ENCODE measurements around the gene NBEA.

NBEA gene

DNA sequence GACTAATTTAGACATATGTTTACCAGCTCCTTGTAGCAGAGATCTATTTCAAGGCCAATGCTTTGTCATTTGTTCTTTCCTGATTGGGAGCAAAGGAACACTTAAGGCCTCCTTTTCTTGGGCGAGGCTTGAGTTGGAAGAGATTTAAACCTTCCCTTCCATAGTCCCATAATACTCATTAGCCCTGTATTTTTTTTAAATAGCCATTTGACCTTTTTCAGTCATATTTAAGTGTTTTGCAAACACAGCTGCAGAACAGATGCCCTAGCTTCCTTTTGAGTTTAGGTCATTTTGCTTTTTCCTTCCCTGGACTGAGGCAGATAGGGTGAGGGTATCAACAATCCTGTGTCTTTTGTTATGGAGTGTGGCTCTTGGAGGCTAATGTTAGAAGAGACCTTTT lies 198.3 kb downstream of the NBEA start:
- no peak for TF ChIP-seq ZBTB7A (IDR thresholded peaks at IDR 0.05; ENCODE audit: low read depth)
- TF ChIP-seq FOXM1 (IDR thresholded peaks at IDR 0.05; ENCODE audit: borderline replicate concordance, low read depth), result no peak
- TF ChIP-seq NFIC (IDR thresholded peaks at IDR 0.05), result no peak
- no peak for TF ChIP-seq TEAD4 (IDR thresholded peaks at IDR 0.05)

DNA sequence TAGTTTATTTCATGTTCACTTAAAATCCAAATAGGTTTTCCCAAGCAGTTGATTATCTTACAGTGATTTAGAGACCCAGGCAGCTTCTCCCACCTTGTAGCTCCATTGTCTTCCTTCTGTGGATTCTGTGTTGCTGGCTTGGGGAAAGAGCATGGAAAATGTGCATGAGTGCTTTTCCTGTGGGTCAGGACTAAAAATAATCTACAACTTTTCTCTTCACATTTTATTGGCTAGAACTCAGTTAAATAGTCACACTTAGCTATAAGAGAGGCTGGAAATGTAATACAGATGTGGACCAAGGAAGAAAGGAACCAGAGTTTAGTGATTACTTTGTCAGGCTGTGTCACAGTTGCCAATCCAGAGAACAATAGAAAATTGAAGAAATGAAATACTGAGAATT lies 198.8 kb downstream of the NBEA start:
- TF ChIP-seq, protein P1, sequence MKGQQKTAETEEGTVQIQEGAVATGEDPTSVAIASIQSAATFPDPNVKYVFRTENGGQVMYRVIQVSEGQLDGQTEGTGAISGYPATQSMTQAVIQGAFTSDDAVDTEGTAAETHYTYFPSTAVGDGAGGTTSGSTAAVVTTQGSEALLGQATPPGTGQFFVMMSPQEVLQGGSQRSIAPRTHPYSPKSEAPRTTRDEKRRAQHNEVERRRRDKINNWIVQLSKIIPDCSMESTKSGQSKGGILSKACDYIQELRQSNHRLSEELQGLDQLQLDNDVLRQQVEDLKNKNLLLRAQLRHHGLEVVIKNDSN (IDR thresholded peaks at IDR 0.05), result no peak
- no peak for TF ChIP-seq EGR1 (IDR thresholded peaks at IDR 0.05)
- TF ChIP-seq NFIC (IDR thresholded peaks at IDR 0.05), result no peak
- no peak for TF ChIP-seq EP300 (IDR thresholded peaks at IDR 0.05; ENCODE audit: borderline replicate concordance)
- no peak for TF ChIP-seq CEBPB (IDR thresholded peaks at IDR 0.05)
- TF ChIP-seq RAD21 (IDR thresholded peaks at IDR 0.05; ENCODE audit: low read depth), result no peak
- no peak for TF ChIP-seq YY1 (IDR thresholded peaks at IDR 0.05; ENCODE audit: low read depth)
- TF ChIP-seq, protein P2, sequence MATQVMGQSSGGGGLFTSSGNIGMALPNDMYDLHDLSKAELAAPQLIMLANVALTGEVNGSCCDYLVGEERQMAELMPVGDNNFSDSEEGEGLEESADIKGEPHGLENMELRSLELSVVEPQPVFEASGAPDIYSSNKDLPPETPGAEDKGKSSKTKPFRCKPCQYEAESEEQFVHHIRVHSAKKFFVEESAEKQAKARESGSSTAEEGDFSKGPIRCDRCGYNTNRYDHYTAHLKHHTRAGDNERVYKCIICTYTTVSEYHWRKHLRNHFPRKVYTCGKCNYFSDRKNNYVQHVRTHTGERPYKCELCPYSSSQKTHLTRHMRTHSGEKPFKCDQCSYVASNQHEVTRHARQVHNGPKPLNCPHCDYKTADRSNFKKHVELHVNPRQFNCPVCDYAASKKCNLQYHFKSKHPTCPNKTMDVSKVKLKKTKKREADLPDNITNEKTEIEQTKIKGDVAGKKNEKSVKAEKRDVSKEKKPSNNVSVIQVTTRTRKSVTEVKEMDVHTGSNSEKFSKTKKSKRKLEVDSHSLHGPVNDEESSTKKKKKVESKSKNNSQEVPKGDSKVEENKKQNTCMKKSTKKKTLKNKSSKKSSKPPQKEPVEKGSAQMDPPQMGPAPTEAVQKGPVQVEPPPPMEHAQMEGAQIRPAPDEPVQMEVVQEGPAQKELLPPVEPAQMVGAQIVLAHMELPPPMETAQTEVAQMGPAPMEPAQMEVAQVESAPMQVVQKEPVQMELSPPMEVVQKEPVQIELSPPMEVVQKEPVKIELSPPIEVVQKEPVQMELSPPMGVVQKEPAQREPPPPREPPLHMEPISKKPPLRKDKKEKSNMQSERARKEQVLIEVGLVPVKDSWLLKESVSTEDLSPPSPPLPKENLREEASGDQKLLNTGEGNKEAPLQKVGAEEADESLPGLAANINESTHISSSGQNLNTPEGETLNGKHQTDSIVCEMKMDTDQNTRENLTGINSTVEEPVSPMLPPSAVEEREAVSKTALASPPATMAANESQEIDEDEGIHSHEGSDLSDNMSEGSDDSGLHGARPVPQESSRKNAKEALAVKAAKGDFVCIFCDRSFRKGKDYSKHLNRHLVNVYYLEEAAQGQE (IDR thresholded peaks at IDR 0.05; ENCODE audit: low read depth), result no peak
- no peak for TF ChIP-seq ZBTB7A (IDR thresholded peaks at IDR 0.05; ENCODE audit: low read depth)
- TF ChIP-seq TCF12 (IDR thresholded peaks at IDR 0.05; ENCODE audit: low read depth), result no peak
- TF ChIP-seq, protein P3, sequence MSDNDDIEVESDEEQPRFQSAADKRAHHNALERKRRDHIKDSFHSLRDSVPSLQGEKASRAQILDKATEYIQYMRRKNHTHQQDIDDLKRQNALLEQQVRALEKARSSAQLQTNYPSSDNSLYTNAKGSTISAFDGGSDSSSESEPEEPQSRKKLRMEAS (IDR thresholded peaks at IDR 0.05), result no peak
- no peak for TF ChIP-seq CREB1 (IDR thresholded peaks at IDR 0.05; ENCODE audit: low read depth)
- no peak for TF ChIP-seq FOXM1 (IDR thresholded peaks at IDR 0.05; ENCODE audit: borderline replicate concordance, low read depth)
- TF ChIP-seq TEAD4 (IDR thresholded peaks at IDR 0.05), result no peak

DNA sequence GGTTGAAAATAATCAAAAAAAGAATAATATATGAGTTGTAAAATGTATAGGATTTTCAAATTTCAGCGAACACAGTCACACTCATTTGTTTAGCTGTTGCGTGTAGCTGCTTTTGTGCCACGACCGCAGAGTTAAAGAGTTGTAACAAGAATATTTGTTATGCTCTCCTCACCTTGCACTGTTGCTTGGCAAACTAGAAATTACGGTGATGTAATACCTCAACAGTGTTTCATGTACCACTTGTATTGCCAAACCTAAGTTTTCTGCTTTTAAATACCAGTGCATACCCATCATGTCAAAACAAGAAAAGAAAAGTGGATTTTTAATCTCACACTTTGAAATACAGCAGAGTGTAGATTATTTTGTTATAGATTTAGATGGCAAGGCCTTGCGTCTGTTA lies 201.1 kb downstream of the NBEA start:
- no peak for TF ChIP-seq YY1 (IDR thresholded peaks at IDR 0.05; ENCODE audit: low read depth)
- no peak for TF ChIP-seq NFIC (IDR thresholded peaks at IDR 0.05)
- TF ChIP-seq TAF1 (IDR thresholded peaks at IDR 0.05; ENCODE audit: low read depth), result no peak
- no peak for TF ChIP-seq ZBTB7A (IDR thresholded peaks at IDR 0.05; ENCODE audit: low read depth)
- TF ChIP-seq RAD21 (IDR thresholded peaks at IDR 0.05; ENCODE audit: low read depth), result no peak
- no peak for TF ChIP-seq FOXM1 (IDR thresholded peaks at IDR 0.05; ENCODE audit: borderline replicate concordance, low read depth)
- TF ChIP-seq CREB1 (IDR thresholded peaks at IDR 0.05; ENCODE audit: low read depth), result no peak
- TF ChIP-seq EGR1 (IDR thresholded peaks at IDR 0.05), result no peak
- TF ChIP-seq, protein P3 (IDR thresholded peaks at IDR 0.05), result no peak

DNA sequence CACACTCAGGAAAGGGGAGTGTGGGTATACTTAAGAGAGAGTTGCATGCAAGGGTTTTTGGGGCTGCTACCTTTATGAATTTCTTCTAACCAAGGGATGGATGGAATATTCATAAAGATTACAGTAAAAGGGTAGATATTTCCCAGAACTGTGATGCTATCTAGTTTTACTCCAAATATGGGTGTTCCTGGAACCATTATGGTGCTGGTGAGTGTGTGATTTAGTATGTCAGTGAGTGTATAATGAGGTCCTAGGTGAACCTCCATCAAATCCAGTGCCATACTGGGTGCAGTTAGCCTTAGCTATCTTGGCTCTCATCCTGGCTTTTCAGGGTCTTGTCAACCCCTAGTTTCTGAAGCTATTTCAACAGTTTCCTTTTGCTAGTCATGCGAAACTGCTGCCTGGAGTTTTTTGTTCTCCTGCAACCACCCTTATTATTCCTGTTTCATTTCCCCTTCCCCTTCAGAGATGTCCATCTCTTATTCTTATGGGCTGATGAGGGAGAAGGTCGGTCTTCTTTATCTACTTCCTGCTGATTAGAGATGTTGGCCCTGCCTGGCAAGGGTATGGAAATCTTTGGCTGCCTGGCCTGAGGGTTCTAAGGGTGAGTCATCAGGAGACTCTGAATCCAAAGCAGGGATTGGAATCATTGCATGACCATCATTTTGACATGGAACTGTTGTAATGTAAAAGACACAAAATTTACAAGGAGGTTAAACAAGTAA lies 202.3 kb downstream of the NBEA start:
- TF ChIP-seq NFIC (IDR thresholded peaks at IDR 0.05) (no peak), ZBTB7A (IDR thresholded peaks at IDR 0.05; ENCODE audit: low read depth) (no peak), EP300 (IDR thresholded peaks at IDR 0.05; ENCODE audit: borderline replicate concordance) (no peak)
- TF ChIP-seq, protein P2 (IDR thresholded peaks at IDR 0.05; ENCODE audit: low read depth), result no peak
- TF ChIP-seq, protein P3 (IDR thresholded peaks at IDR 0.05), result no peak

DNA sequence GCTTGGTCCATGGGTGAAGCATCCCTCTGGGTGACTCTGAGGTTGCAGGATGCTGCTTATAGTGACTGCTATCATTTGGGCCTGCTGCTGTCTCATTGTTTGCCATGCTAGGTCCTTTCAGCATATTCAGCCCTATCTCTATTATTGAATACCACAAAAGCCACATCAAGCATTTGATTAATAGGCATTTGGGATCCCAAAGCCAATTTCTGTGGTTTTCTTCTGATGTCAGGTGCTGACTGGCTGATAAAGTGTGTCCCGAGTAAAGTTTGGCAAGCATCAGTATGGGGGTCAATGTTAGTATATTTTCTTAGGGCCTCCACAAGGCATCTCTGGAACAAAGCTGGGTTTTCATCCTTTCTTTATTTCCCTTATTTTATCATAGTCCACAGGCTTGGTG lies 204.6 kb downstream of the NBEA start:
- TF ChIP-seq FOXM1 (IDR thresholded peaks at IDR 0.05; ENCODE audit: borderline replicate concordance, low read depth) (no peak), TEAD4 (IDR thresholded peaks at IDR 0.05) (no peak), EGR1 (IDR thresholded peaks at IDR 0.05) (no peak), RAD21 (IDR thresholded peaks at IDR 0.05; ENCODE audit: low read depth) (no peak), CREB1 (IDR thresholded peaks at IDR 0.05; ENCODE audit: low read depth) (no peak), TCF12 (IDR thresholded peaks at IDR 0.05; ENCODE audit: low read depth) (no peak), NFIC (IDR thresholded peaks at IDR 0.05) (no peak), TAF1 (IDR thresholded peaks at IDR 0.05; ENCODE audit: low read depth) (no peak), CEBPB (IDR thresholded peaks at IDR 0.05) (no peak), YY1 (IDR thresholded peaks at IDR 0.05; ENCODE audit: low read depth) (no peak), EP300 (IDR thresholded peaks at IDR 0.05; ENCODE audit: borderline replicate concordance) (no peak)
- TF ChIP-seq, protein P1 (IDR thresholded peaks at IDR 0.05), result no peak
- TF ChIP-seq, protein P2 (IDR thresholded peaks at IDR 0.05; ENCODE audit: low read depth), result no peak

All from Ishikawa (cell line).